K562 (cell line): Measurements from ENCODE around the gene CDCA3. TPM values are rescaled to one million over a fixed set of nuclear protein-coding genes. Genes with fewer than 3 reads are reported as not detected.

Experiments
- CEBPZ ChIP-seq: fragments of 150-350 bp; IDR thresholded peaks from 2 replicates; pipeline ENCODE4 v1.6.1; 2014; ENCODE audit warnings: low read depth, mild to moderate bottlenecking, low read length, borderline replicate concordance
- CREB3L1 ChIP-seq: fragments of 450-650 bp; IDR thresholded peaks from 2 replicates; pipeline ENCODE4 v1.6.1; 2014; ENCODE audit warnings: low read depth, mild to moderate bottlenecking, moderate library complexity, borderline replicate concordance
- DPF2 ChIP-seq: fragments of 450-650 bp; IDR thresholded peaks from 2 replicates; pipeline ENCODE4 v1.6.1; 2016
- EGR1 ChIP-seq: fragments of 450-650 bp; conservative IDR thresholded peaks from 2 replicates; pipeline ENCODE4 v1.6.1; 2017; ENCODE audit warnings: mild to moderate bottlenecking
- JUN ChIP-seq, 2 experiments: sonication (generic) in 1 of 2; formaldehyde crosslinking in 1 of 2; IDR thresholded peaks; 2 replicates each; pipeline versions ENCODE4 v1.6.1 to v1.8.0; 2012 to 2022; ENCODE audit warnings: borderline replicate concordance in 2 of 2, mild to moderate bottlenecking in 2 of 2, improper control_type of control experiment in 1 of 2, low read depth in 1 of 2, low read length in 1 of 2, missing genetic modification reagents in 1 of 2
- KAT2B ChIP-seq: IDR thresholded peaks from one replicate; pipeline ENCODE4 v1.6.1; 2012; ENCODE audit warnings: low read depth, mild to moderate bottlenecking, control low read depth, inconsistent platforms, low read length, moderate library complexity
- MAFF ChIP-seq: IDR thresholded peaks from 2 replicates; pipeline ENCODE4 v1.6.1; 2012; ENCODE audit warnings: low read length, improper control_type of control experiment
- MAFG ChIP-seq: fragments of 450-650 bp; conservative IDR thresholded peaks from 2 replicates; pipeline ENCODE4 v1.6.1; 2016; ENCODE audit warnings: missing genetic modification characterization, missing compliant biosample characterization
- MTA3 ChIP-seq: fragments of 450-650 bp; formaldehyde crosslinking; IDR thresholded peaks from 2 replicates; pipeline ENCODE4 v1.6.1; 2017; ENCODE audit warnings: mild to moderate bottlenecking, borderline replicate concordance
- NBN ChIP-seq: fragments of 450-650 bp; IDR thresholded peaks from 2 replicates; pipeline ENCODE4 v1.6.1; 2016; ENCODE audit warnings: low read depth, mild to moderate bottlenecking
- NR2C1 ChIP-seq, 2 experiments: fragments of 450-650 bp; IDR thresholded peaks; 2 replicates each; pipeline ENCODE4 v1.6.1; 2017; ENCODE audit warnings: mild to moderate bottlenecking in 2 of 2, antibody characterized with exemption in 1 of 2, inconsistent platforms in 1 of 2, missing compliant biosample characterization in 1 of 2, missing genetic modification characterization in 1 of 2
- PTBP1 ChIP-seq: fragments of 200-400 bp; formaldehyde crosslinking; IDR thresholded peaks from 2 replicates; pipeline ENCODE4 v1.6.1; 2017; ENCODE audit warnings: low read depth, low read length
- PTRF ChIP-seq: fragments of 450-650 bp; IDR thresholded peaks from 2 replicates; pipeline ENCODE4 v1.6.1; 2016; ENCODE audit warnings: mild to moderate bottlenecking, missing genetic modification characterization, missing compliant biosample characterization
- SMARCE1 ChIP-seq: fragments of 450-650 bp; IDR thresholded peaks from 2 replicates; pipeline ENCODE4 v1.7.1; 2016; ENCODE audit warnings: mild to moderate bottlenecking
- SREBF2 ChIP-seq: sonication (generic); formaldehyde crosslinking; IDR thresholded peaks from 2 replicates; pipeline ENCODE4 v1.4.0; 2020; ENCODE audit warnings: mild to moderate bottlenecking, missing genetic modification reagents
- ZNF184 ChIP-seq: sonication (generic); formaldehyde crosslinking; IDR thresholded peaks from 2 replicates; pipeline ENCODE4 v1.5.0; 2020; ENCODE audit warnings: missing genetic modification reagents
- ZNF239 ChIP-seq: fragments of 250-450 bp; sonication (Bioruptor Pico); IDR thresholded peaks from 2 replicates; pipeline ENCODE4 v1.4.0; 2020; ENCODE audit warnings: mild to moderate bottlenecking
- ZNF57 ChIP-seq: fragments of 450-650 bp; formaldehyde crosslinking; IDR thresholded peaks from 2 replicates; pipeline ENCODE4 v1.4.0; 2020; ENCODE audit warnings: mild to moderate bottlenecking, moderate library complexity
- ZSCAN29 ChIP-seq: fragments of 450-650 bp; IDR thresholded peaks from 2 replicates; pipeline ENCODE4 v1.6.1; 2017
- polyA plus RNA-seq, 8 experiments: library from polyadenylated mRNA; depleted of rRNA in 4 of 8; stranded (reverse) in 5 of 8; unstranded in 3 of 8; fragments of >200 nt; fragmentation: Nextera tagmentation in 2 of 8; fragmentation: Illumina TruSeq in 1 of 8; extraction: Ambion mirVana in 2 of 8; extraction: Trizol in 1 of 8; gene quantifications; 2 replicates each; pipeline versions ENCODE4 v1.2.1 to v1.2.3, GENCODE V29; 2011 to 2014; ENCODE audit warnings: inconsistent platforms in 1 of 8, missing spikeins in 1 of 8
- total RNA-seq, 7 experiments: library from RNA; depleted of rRNA in 6 of 7; stranded (reverse); fragments of >200 nt in 6 of 7; fragmentation: Illumina TruSeq in 2 of 7; extraction: Trizol in 2 of 7; gene quantifications; 2 replicates each; pipeline versions ENCODE4 v1.2.1 to v1.2.3, GENCODE V29; 2011 to 2021; ENCODE audit warnings: low replicate concordance in 1 of 7
- TF ChIP-seq, protein P1 (sequence below): sonication (generic); formaldehyde crosslinking; IDR thresholded peaks from 2 replicates; pipeline ENCODE4 v1.8.1; 2023; ENCODE audit warnings: mild to moderate bottlenecking, missing genetic modification reagents
- TF ChIP-seq, protein P2 (sequence below): sonication (generic); formaldehyde crosslinking; IDR thresholded peaks from 2 replicates; pipeline ENCODE4 v1.9.0; 2022; ENCODE audit warnings: mild to moderate bottlenecking, missing genetic modification reagents

Gene CDCA3
- total and polyA plus RNA-seq, 9 of the 15 experiments (the other 6 are each of a cell fraction or from before 2014, with no cell fraction given): 24.2 to 80.8 (median 55.1) TPM

DNA sequence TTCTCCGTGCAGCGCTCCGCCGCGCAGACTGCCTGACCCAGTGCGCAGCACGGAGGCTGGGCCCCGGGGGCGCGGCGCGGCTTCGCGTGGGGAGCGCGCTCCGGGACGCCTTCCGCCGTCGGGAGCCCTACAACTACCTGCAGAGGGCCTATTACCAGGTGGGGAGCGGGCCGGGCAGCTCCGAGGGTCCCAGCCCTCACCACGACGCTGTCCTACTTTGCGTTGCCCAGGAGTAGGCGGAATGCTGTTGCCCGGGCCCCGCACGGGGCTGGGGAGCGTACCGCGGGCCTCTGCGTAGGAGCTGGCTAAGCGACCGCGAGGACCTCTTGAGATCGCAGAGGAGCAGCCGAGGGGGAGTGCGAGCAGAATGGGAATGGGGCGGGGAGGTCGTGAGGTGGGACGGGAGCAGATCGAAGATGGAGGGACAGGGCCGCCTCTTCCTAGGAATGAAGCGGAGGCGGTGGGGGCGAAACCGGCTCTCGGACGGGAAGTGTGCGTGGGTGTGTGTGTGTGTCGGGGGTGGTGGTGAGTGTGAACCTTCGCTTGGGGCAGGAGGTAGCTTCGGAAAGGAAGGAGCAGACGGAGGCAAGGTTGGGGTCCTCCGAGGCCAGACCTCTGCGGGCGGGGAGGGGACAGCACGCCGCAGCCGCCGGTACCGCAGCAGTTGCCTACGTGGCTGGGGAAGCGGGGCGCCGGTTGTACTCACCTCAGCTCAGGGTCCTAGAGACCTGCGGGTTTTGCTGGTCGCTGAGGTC lies 22.1 kb downstream of the CDCA3 start (continued):
- TF ChIP-seq ZNF57 (CRISPR knock-in tag) (no peak), CEBPZ (no peak), MTA3 (no peak), PTRF (no peak), ZSCAN29 (no peak), SMARCE1 (peak; percentile 53; the same call in 1 of the 2 replicates), SREBF2 (CRISPR knock-in tag) (no peak), JUN (IDR thresholded peaks at IDR 0.05; ENCODE audit: borderline replicate concordance, low read depth, low read length) (no peak), JUN (CRISPR knock-in tag; IDR thresholded peaks at IDR 0.05; ENCODE audit: borderline replicate concordance) (no peak), KAT2B (no peak), EGR1 (peak; percentile 99), DPF2 (peak; percentile 64), CREB3L1 (peak; percentile 98), MAFF (no peak), ZNF239 (CRISPR knock-in tag) (no peak), MAFG (no peak), PTBP1 (no peak), NBN (0 out of 2 replicates have a peak, but pooled peaks have one; percentile 17), NR2C1 (IDR thresholded peaks at IDR 0.05) (no peak), NR2C1 (tag; IDR thresholded peaks at IDR 0.05) (no peak), ZNF184 (CRISPR knock-in tag) (no peak)
- TF ChIP-seq, protein P1, sequence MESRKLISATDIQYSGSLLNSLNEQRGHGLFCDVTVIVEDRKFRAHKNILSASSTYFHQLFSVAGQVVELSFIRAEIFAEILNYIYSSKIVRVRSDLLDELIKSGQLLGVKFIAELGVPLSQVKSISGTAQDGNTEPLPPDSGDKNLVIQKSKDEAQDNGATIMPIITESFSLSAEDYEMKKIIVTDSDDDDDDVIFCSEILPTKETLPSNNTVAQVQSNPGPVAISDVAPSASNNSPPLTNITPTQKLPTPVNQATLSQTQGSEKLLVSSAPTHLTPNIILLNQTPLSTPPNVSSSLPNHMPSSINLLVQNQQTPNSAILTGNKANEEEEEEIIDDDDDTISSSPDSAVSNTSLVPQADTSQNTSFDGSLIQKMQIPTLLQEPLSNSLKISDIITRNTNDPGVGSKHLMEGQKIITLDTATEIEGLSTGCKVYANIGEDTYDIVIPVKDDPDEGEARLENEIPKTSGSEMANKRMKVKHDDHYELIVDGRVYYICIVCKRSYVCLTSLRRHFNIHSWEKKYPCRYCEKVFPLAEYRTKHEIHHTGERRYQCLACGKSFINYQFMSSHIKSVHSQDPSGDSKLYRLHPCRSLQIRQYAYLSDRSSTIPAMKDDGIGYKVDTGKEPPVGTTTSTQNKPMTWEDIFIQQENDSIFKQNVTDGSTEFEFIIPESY (CRISPR knock-in tag): no peak
- TF ChIP-seq, protein P2, sequence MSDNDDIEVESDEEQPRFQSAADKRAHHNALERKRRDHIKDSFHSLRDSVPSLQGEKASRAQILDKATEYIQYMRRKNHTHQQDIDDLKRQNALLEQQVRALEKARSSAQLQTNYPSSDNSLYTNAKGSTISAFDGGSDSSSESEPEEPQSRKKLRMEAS (CRISPR knock-in tag): no peak; the same call in 1 of the 2 replicates
